Glutamatergic neuron (in vitro differentiated cells): ENCODE results near the gene CDC37L1. TPM values are rescaled to one million over a fixed set of nuclear protein-coding genes. Genes with fewer than 3 reads are reported as not detected.

Experiments
- DNase-seq: peaks from one replicate; pipeline ENCODE4 v3.0.0; 2022
- H3K27ac Mint-ChIP-seq: one replicate; pipeline ENCODE4 v1.8.0; 2020; ENCODE audit warnings: mild to moderate bottlenecking, mixed read lengths, inconsistent platforms; ENCODE audit not compliant: unreplicated experiment
- H3K27me3 Mint-ChIP-seq: one replicate; pipeline ENCODE4 v1.8.0; 2020; ENCODE audit warnings: mild to moderate bottlenecking, moderate library complexity, mixed read lengths, inconsistent platforms; ENCODE audit not compliant: unreplicated experiment
- H3K36me3 Mint-ChIP-seq: one replicate; pipeline ENCODE4 v1.8.0; 2020; ENCODE audit warnings: mild to moderate bottlenecking, mixed read lengths, inconsistent platforms; ENCODE audit not compliant: unreplicated experiment
- H3K4me1 Mint-ChIP-seq: one replicate; pipeline ENCODE4 v1.8.0; 2020; ENCODE audit warnings: mild to moderate bottlenecking, low read depth, mixed read lengths, inconsistent platforms; ENCODE audit not compliant: unreplicated experiment
- H3K4me3 Mint-ChIP-seq: one replicate; pipeline ENCODE4 v1.8.0; 2020; ENCODE audit warnings: mild to moderate bottlenecking, mixed read lengths, inconsistent platforms; ENCODE audit not compliant: unreplicated experiment
- H3K9me3 Mint-ChIP-seq: one replicate; pipeline ENCODE4 v1.8.0; 2020; ENCODE audit warnings: mild to moderate bottlenecking, moderate library complexity, mixed read lengths, inconsistent platforms; ENCODE audit not compliant: unreplicated experiment
- CTCF ChIP-seq: fragments of 200-600 bp; sonication (generic); IDR thresholded peaks from one replicate; pipeline ENCODE4 v1.5.0; 2021; ENCODE audit not compliant: partially characterized antibody, unreplicated experiment
- total RNA-seq: library from RNA; stranded (reverse); fragmentation: NEBNext Ultra II Directional; extraction: Animal tissue kit (Norgen Biotek cat#: 25700); gene quantifications from one replicate; pipeline ENCODE4 v1.2.1, GENCODE V29; 2021; ENCODE audit not compliant: unreplicated experiment

The CDC37L1 gene
- total RNA-seq, 1 donor from 2014 or later, result 20.8 TPM

- Mint-ChIP-seq H3K4me3 (no peak overlapping the region), H3K4me1 (no peaks in the 10 kb centered on the region), H3K27me3 (no peaks in the 10 kb centered on the region), H3K27ac (no peak overlapping the region), H3K9me3 (no peaks in the 10 kb centered on the region), H3K36me3 (no peaks in the 10 kb centered on the region)
- no peak for TF ChIP-seq CTCF
- no peak for DNase-seq
These were observed 26.7 kb downstream of the CDC37L1 start for GRCh38 chr9:4706021-4706420.

GRCh38 chr9:4706971-4707622 lies 27.7 kb downstream of the CDC37L1 start:
- H3K4me3 Mint-ChIP-seq, result no peak overlapping the region
- no peaks in the 10 kb centered on the region for H3K9me3 Mint-ChIP-seq
- no peaks in the 10 kb centered on the region for H3K27me3 Mint-ChIP-seq
- no peak for TF ChIP-seq CTCF
- DNase-seq, result no peak
- no peak overlapping the region for H3K27ac Mint-ChIP-seq
- no peaks in the 10 kb centered on the region for H3K36me3 Mint-ChIP-seq
- H3K4me1 Mint-ChIP-seq, result no peaks in the 10 kb centered on the region

- no peaks in the 10 kb centered on the region for H3K9me3 Mint-ChIP-seq
- no peaks in the 10 kb centered on the region for H3K4me1 Mint-ChIP-seq
- no peaks in the 10 kb centered on the region for H3K27me3 Mint-ChIP-seq
- no peak for DNase-seq
- H3K27ac Mint-ChIP-seq, result no peak overlapping the region
- H3K4me3 Mint-ChIP-seq, result no peak overlapping the region
- no peaks in the 10 kb centered on the region for H3K36me3 Mint-ChIP-seq
- no peak for TF ChIP-seq CTCF
These were observed 30.0 kb downstream of the CDC37L1 start for GRCh38 chr9:4709380-4709779.

GRCh38 chr9:4713849-4714248 lies 34.5 kb downstream of the CDC37L1 start:
- no peak for DNase-seq
- Mint-ChIP-seq H3K27me3 (no peaks in the 10 kb centered on the region), H3K4me1 (no peaks in the 10 kb centered on the region), H3K9me3 (no peaks in the 10 kb centered on the region), H3K27ac (no peak overlapping the region), H3K4me3 (no peak overlapping the region), H3K36me3 (no peaks in the 10 kb centered on the region)
- no peak for TF ChIP-seq CTCF

- Mint-ChIP-seq H3K4me3 (no peak overlapping the region), H3K36me3 (no peaks in the 10 kb centered on the region), H3K9me3 (no peaks in the 10 kb centered on the region), H3K27me3 (no peaks in the 10 kb centered on the region), H3K4me1 (no peaks in the 10 kb centered on the region), H3K27ac (no peak overlapping the region)
- TF ChIP-seq CTCF, result no peak
- DNase-seq, result no peak
These were observed 35.1 kb downstream of the CDC37L1 start for GRCh38 chr9:4714266-4715016.
